Cardiac muscle cell (in vitro differentiated cells and primary cell): Measurements from ENCODE around the gene SLC1A4. TPM values are rescaled to one million over a fixed set of nuclear protein-coding genes. Genes with fewer than 3 reads are reported as not detected.
"Not testable (repeated sequence)": the region's sequence is repeated elsewhere in the genome, so short reads cannot be mapped to it uniquely, and the experiment has no call there.

Experiments used
- DNase-seq, 2 donors: peaks; one replicate each; pipeline versions ENCODE4 v3.0.0 to v3.0.0-alpha.2; 2010 to 2017; ENCODE audit warnings: low read depth in 1 of 2, low spot score in 1 of 2
- H3K27ac ChIP-seq: fragments of 200-600 bp; sonication (generic); 2 replicates; pipeline ENCODE4 v1.5.1; 2016
- H3K27me3 ChIP-seq: fragments of 200-600 bp; sonication (generic); 2 replicates; pipeline ENCODE4 v1.6.0; 2016; ENCODE audit warnings: control low read depth
- H3K36me3 ChIP-seq: fragments of 200-600 bp; sonication (generic); 2 replicates; pipeline ENCODE4 v1.5.1; 2016; ENCODE audit warnings: control low read depth
- H3K4me1 ChIP-seq: fragments of 200-600 bp; sonication (generic); 2 replicates; pipeline ENCODE4 v1.8.1; 2017; ENCODE audit warnings: low read depth, mild to moderate bottlenecking, mixed run types
- H3K4me3 ChIP-seq: fragments of 200-600 bp; sonication (generic); 2 replicates; pipeline ENCODE4 v1.5.1; 2016; ENCODE audit warnings: mild to moderate bottlenecking
- H3K9me3 ChIP-seq: fragments of 200-600 bp; sonication (generic); 2 replicates; pipeline ENCODE4 v1.5.1; 2017; ENCODE audit warnings: low read depth, mild to moderate bottlenecking, control low read depth
- CTCF ChIP-seq: IDR thresholded peaks from 2 replicates; pipeline ENCODE4 v1.5.1; 2012; ENCODE audit warnings: low read depth, mild to moderate bottlenecking, low read length
- polyA plus RNA-seq: library from polyadenylated mRNA; unstranded; fragments of >200 nt; fragmentation: Nextera tagmentation; extraction: Ambion mirVana; gene quantifications from 2 replicates; pipeline ENCODE4 v1.2.1, GENCODE V29; 2016
- total RNA-seq: library from RNA; depleted of rRNA; stranded (reverse); fragments of >200 nt; gene quantifications from 2 replicates; pipeline ENCODE4 v1.2.3, GENCODE V29; 2016

The SLC1A4 gene
- total and polyA plus RNA-seq, 2 experiments from 2014 or later: 31.7 to 37.1 TPM

- H3K36me3 ChIP-seq: no peaks in the 10 kb centered on the region
- no peak overlapping the region for H3K27ac ChIP-seq
- H3K27me3 ChIP-seq: no peaks in the 10 kb centered on the region
- no peak for TF ChIP-seq CTCF
- H3K9me3 ChIP-seq: no peaks in the 10 kb centered on the region
- H3K4me1 ChIP-seq: peaks cover 10% of the 10 kb centered on the region
- no peak overlapping the region for H3K4me3 ChIP-seq
- no peak for DNase-seq
Observed at GRCh38 chr2:64958556-64958955, 30.6 kb upstream of the SLC1A4 start.

- Histone ChIP-seq H3K36me3 (no peaks in the 10 kb centered on the region), H3K4me3 (no peak overlapping the region), H3K27me3 (no peaks in the 10 kb centered on the region), H3K27ac (no peak overlapping the region), H3K9me3 (no peaks in the 10 kb centered on the region), H3K4me1 (peaks cover 10% of the 10 kb centered on the region)
- no peak for TF ChIP-seq CTCF
- DNase-seq: no peak
Observed at GRCh38 chr2:64960819-64961218, 28.4 kb upstream of the SLC1A4 start.

GRCh38 chr2:64963138-64963537 lies 26.1 kb upstream of the SLC1A4 start:
- H3K27ac ChIP-seq, H3K27me3 ChIP-seq, H3K9me3 ChIP-seq, H3K4me1 ChIP-seq, H3K36me3 ChIP-seq, DNase-seq, H3K4me3 ChIP-seq: not testable (repeated sequence)

GRCh38 chr2:64963719-64964118 lies 25.5 kb upstream of the SLC1A4 start:
- Histone ChIP-seq H3K4me1 (no peaks in the 10 kb centered on the region), H3K27ac (no peak overlapping the region), H3K27me3 (no peaks in the 10 kb centered on the region), H3K36me3 (no peaks in the 10 kb centered on the region), H3K4me3 (no peak overlapping the region), H3K9me3 (no peaks in the 10 kb centered on the region)
- DNase-seq: no peak
- TF ChIP-seq CTCF: no peak

GRCh38 chr2:64966017-64966416 lies 23.2 kb upstream of the SLC1A4 start:
- TF ChIP-seq CTCF: no peak

GRCh38 chr2:64966839-64967238 lies 22.4 kb upstream of the SLC1A4 start:
- Histone ChIP-seq H3K9me3 (no peaks in the 10 kb centered on the region), H3K36me3 (no peaks in the 10 kb centered on the region), H3K4me1 (no peaks in the 10 kb centered on the region), H3K27ac (no peak overlapping the region), H3K4me3 (no peak overlapping the region), H3K27me3 (no peaks in the 10 kb centered on the region)
- TF ChIP-seq CTCF: no peak
- no peak for DNase-seq

More at GRCh38 chr2:64966017-64966416, 23.2 kb upstream of the SLC1A4 start:
- H3K4me3 ChIP-seq: no peak overlapping the region
- no peaks in the 10 kb centered on the region for H3K36me3 ChIP-seq
- DNase-seq: no peak
- no peak overlapping the region for H3K27ac ChIP-seq
- H3K4me1 ChIP-seq: no peaks in the 10 kb centered on the region
- no peaks in the 10 kb centered on the region for H3K27me3 ChIP-seq
- no peaks in the 10 kb centered on the region for H3K9me3 ChIP-seq
